HEK293 (cell line): ENCODE data around the gene DLGAP4.

Experiments
- CTCF ChIA-PET: fragments of 350-600 bp; formaldehyde crosslinking; extraction: SDS; loops from one replicate; lab custom pipeline; 2021; ENCODE audit warnings: antibody characterized with exemption; lab: Yijun Ruan, JAX
- POLR2A ChIA-PET: fragments of 300-600 bp; formaldehyde crosslinking; extraction: SDS; loops from one replicate; lab custom pipeline; 2020; ENCODE audit warnings: antibody characterized with exemption, inconsistent platforms; lab: Yijun Ruan, JAX
- H3K27ac ChIP-seq: fragments of 200-500 bp; sonication (Bioruptor generic); 2 replicates; pipeline ENCODE4 v1.5.1; 2014; ENCODE audit warnings: low read depth, low read length, control low read depth, inconsistent platforms; ENCODE audit errors: extremely low read depth
- H3K36me3 ChIP-seq, 2 experiments: fragments of 200-500 bp in 1 of 2; sonication (Bioruptor generic) in 1 of 2; 1 replicate in 1 of 2; 2 replicates in 1 of 2; pipeline ENCODE4 v1.5.1; 2014 to 2017; ENCODE audit warnings: inconsistent platforms in 2 of 2, low read length in 2 of 2; ENCODE audit not compliant: control insufficient read depth in 2 of 2, insufficient read depth in 1 of 2
- H3K4me1 ChIP-seq: fragments of 200-500 bp; sonication (Bioruptor generic); 2 replicates; pipeline ENCODE4 v1.5.1; 2014; ENCODE audit warnings: mild to moderate bottlenecking, low read length, inconsistent platforms; ENCODE audit not compliant: control insufficient read depth, insufficient read depth
- H3K4me3 ChIP-seq: 2 replicates; pipeline ENCODE4 v1.5.1; 2011; ENCODE audit warnings: low read depth, mild to moderate bottlenecking, control low read depth, low read length, moderate library complexity
- H3K9me3 ChIP-seq: fragments of 200-500 bp; sonication (Bioruptor generic); 2 replicates; pipeline ENCODE4 v1.5.1; 2014; ENCODE audit warnings: low read depth, low read length, inconsistent platforms; ENCODE audit not compliant: control insufficient read depth, insufficient read depth
- ATF2 ChIP-seq: fragments of 450-650 bp; formaldehyde crosslinking; IDR thresholded peaks from 2 replicates; pipeline ENCODE4 v1.5.1; 2016; ENCODE audit warnings: missing biosample characterization, missing genetic modification characterization, low read depth
- BCL11A ChIP-seq: fragments of 450-650 bp; formaldehyde crosslinking; IDR thresholded peaks from 2 replicates; pipeline ENCODE4 v1.5.1; 2016; ENCODE audit warnings: low read depth, missing biosample characterization, missing genetic modification characterization
- HOXC10 ChIP-seq: sonication (generic); formaldehyde crosslinking; IDR thresholded peaks from 2 replicates; pipeline ENCODE4 v1.8.1; 2023; ENCODE audit warnings: mild to moderate bottlenecking, missing genetic modification reagents
- KLF17 ChIP-seq: fragments of 450-650 bp; formaldehyde crosslinking; IDR thresholded peaks from 2 replicates; pipeline ENCODE4 v1.5.1; 2016; ENCODE audit warnings: missing biosample characterization, missing genetic modification characterization
- KLF8 ChIP-seq: fragments of 450-650 bp; formaldehyde crosslinking; IDR thresholded peaks from 2 replicates; pipeline ENCODE4 v1.5.1; 2016; ENCODE audit warnings: missing biosample characterization, missing genetic modification characterization
- TCF7L2 ChIP-seq: IDR thresholded peaks from 2 replicates; pipeline ENCODE4 v1.6.1; 2011; ENCODE audit warnings: low read depth, mild to moderate bottlenecking, inconsistent platforms, low read length, moderate library complexity, borderline replicate concordance
- YY2 ChIP-seq: fragments of 450-650 bp; formaldehyde crosslinking; IDR thresholded peaks from 2 replicates; pipeline ENCODE4 v1.5.1; 2016; ENCODE audit warnings: missing biosample characterization, missing genetic modification characterization
- ZBTB7A ChIP-seq: fragments of 450-650 bp; formaldehyde crosslinking; IDR thresholded peaks from 2 replicates; pipeline ENCODE4 v1.5.1; 2016; ENCODE audit warnings: low read depth, missing biosample characterization, missing genetic modification characterization
- ZNF121 ChIP-seq: fragments of 450-650 bp; formaldehyde crosslinking; IDR thresholded peaks from 2 replicates; pipeline ENCODE4 v1.5.1; 2016; ENCODE audit warnings: missing biosample characterization, missing genetic modification characterization
- ZNF146 ChIP-seq: fragments of 450-650 bp; formaldehyde crosslinking; IDR thresholded peaks from 2 replicates; pipeline ENCODE4 v1.5.1; 2016; ENCODE audit warnings: missing biosample characterization, missing genetic modification characterization
- ZNF274 ChIP-seq, 2 experiments: fragments of 200-500 bp in 1 of 2; fragments of 450-650 bp in 1 of 2; sonication (Bioruptor generic) in 1 of 2; formaldehyde crosslinking in 1 of 2; IDR thresholded peaks; 2 replicates each; pipeline versions ENCODE4 v1.5.1 to v1.6.1; 2014 to 2016; ENCODE audit warnings: borderline replicate concordance in 1 of 2, inconsistent platforms in 1 of 2, low read length in 1 of 2, missing biosample characterization in 1 of 2, missing genetic modification characterization in 1 of 2
- ZNF341 ChIP-seq: fragments of 450-650 bp; formaldehyde crosslinking; IDR thresholded peaks from 2 replicates; pipeline ENCODE4; 2016; ENCODE audit warnings: low read depth, missing biosample characterization, missing genetic modification characterization
- ZNF350 ChIP-seq: fragments of 450-650 bp; formaldehyde crosslinking; IDR thresholded peaks from 2 replicates; pipeline ENCODE4 v1.5.0; 2017; ENCODE audit warnings: missing biosample characterization, mild to moderate bottlenecking, missing genetic modification characterization
- ZNF366 ChIP-seq: fragments of 450-650 bp; formaldehyde crosslinking; conservative IDR thresholded peaks from 2 replicates; pipeline ENCODE4 v1.5.1; 2016; ENCODE audit warnings: missing biosample characterization, missing genetic modification characterization
- ZNF404 ChIP-seq: fragments of 450-650 bp; formaldehyde crosslinking; IDR thresholded peaks from 2 replicates; pipeline ENCODE4 v1.5.1; 2017; ENCODE audit warnings: missing biosample characterization, missing genetic modification characterization
- ZNF416 ChIP-seq: fragments of 450-650 bp; formaldehyde crosslinking; IDR thresholded peaks from 2 replicates; pipeline ENCODE4 v1.5.1; 2016; ENCODE audit warnings: missing biosample characterization, missing genetic modification characterization
- ZNF600 ChIP-seq: fragments of 450-650 bp; formaldehyde crosslinking; IDR thresholded peaks from 2 replicates; pipeline ENCODE4 v1.5.1; 2016; ENCODE audit warnings: missing biosample characterization, missing genetic modification characterization
- ZNF624 ChIP-seq: fragments of 450-650 bp; formaldehyde crosslinking; IDR thresholded peaks from 2 replicates; pipeline ENCODE4 v1.5.1; 2017; ENCODE audit warnings: missing biosample characterization, missing genetic modification characterization
- ZNF776 ChIP-seq: fragments of 450-650 bp; formaldehyde crosslinking; IDR thresholded peaks from 2 replicates; pipeline ENCODE4 v1.5.0; 2017; ENCODE audit warnings: missing biosample characterization, missing genetic modification characterization, borderline replicate concordance
- ZSCAN30 ChIP-seq: fragments of 450-650 bp; IDR thresholded peaks from 2 replicates; pipeline ENCODE4 v1.5.1; 2018; ENCODE audit warnings: missing biosample characterization, mild to moderate bottlenecking, missing genetic modification characterization, moderate library complexity
- TF ChIP-seq, protein P1 (sequence below): fragments of 450-650 bp; formaldehyde crosslinking; conservative IDR thresholded peaks from 2 replicates; pipeline ENCODE4 v1.5.1; 2016; ENCODE audit warnings: low read depth, missing biosample characterization, missing genetic modification characterization

Gene DLGAP4

DNA sequence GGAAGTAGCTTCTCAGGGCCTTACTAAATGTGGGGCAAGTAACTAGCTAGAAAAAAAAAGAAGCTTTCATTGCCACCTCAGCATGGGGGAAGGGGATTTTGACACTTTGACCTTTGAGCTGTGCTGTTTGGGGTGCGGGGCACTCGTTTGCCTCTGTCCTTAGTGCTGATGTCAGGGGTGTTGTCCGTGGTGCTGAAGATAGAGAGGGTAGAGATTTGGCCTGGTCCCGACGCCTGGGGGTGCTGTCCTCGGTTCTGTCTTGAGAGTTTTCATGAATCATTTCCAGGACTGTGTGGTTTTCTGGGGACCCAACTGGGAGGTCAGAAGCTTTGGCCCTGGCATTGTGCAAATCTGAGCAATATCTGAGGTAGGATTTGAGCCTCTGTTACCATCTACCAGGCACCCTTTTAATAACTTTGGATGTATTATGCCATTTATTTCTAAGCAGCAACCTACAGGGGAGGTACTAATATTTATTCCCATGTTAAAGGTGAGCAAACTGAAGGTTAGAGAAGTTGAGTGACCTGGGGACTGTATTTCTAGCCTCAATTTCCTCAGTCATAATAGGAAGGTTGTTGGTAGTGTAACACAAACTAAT, 78.0 kb downstream of the DLGAP4 start (continued):
- 0 out of 2 replicates have a peak, but pooled peaks have one; percentile 15 for TF ChIP-seq ATF2 (tag by site-specific recombination)
- TF ChIP-seq ZNF121 (tag by site-specific recombination): no peak
- TF ChIP-seq ZNF600 (tag by site-specific recombination): no peak
- TF ChIP-seq KLF17: no peak
- TF ChIP-seq TCF7L2: no peak
- no peak for TF ChIP-seq YY2 (tag by site-specific recombination)
- TF ChIP-seq ZBTB7A (tag by site-specific recombination): no peak
- peak; percentile 94 for TF ChIP-seq HOXC10 (CRISPR knock-in tag)
- peak; percentile 46; the same call in 1 of the 2 replicates for TF ChIP-seq BCL11A (tag by site-specific recombination)
- TF ChIP-seq, protein P1, sequence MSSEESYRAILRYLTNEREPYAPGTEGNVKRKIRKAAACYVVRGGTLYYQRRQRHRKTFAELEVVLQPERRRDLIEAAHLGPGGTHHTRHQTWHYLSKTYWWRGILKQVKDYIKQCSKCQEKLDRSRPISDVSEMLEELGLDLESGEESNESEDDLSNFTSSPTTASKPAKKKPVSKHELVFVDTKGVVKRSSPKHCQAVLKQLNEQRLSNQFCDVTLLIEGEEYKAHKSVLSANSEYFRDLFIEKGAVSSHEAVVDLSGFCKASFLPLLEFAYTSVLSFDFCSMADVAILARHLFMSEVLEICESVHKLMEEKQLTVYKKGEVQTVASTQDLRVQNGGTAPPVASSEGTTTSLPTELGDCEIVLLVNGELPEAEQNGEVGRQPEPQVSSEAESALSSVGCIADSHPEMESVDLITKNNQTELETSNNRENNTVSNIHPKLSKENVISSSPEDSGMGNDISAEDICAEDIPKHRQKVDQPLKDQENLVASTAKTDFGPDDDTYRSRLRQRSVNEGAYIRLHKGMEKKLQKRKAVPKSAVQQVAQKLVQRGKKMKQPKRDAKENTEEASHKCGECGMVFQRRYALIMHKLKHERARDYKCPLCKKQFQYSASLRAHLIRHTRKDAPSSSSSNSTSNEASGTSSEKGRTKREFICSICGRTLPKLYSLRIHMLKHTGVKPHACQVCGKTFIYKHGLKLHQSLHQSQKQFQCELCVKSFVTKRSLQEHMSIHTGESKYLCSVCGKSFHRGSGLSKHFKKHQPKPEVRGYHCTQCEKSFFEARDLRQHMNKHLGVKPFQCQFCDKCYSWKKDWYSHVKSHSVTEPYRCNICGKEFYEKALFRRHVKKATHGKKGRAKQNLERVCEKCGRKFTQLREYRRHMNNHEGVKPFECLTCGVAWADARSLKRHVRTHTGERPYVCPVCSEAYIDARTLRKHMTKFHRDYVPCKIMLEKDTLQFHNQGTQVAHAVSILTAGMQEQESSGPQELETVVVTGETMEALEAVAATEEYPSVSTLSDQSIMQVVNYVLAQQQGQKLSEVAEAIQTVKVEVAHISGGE (tag by site-specific recombination): no peak
- no peak for TF ChIP-seq ZNF624 (tag by site-specific recombination)

- Histone ChIP-seq H3K4me1 (no peaks in the 10 kb centered on the region), H3K36me3 (no peaks in the 10 kb centered on the region), H3K4me3 (no peak overlapping the region), H3K9me3 (no peaks in the 10 kb centered on the region), H3K27ac (no peak overlapping the region)
- no peak for TF ChIP-seq ZSCAN30 (tag by site-specific recombination)
- no peak for TF ChIP-seq ZNF274 (IDR thresholded peaks at IDR 0.05; ENCODE audit: low read length)
- no peak for TF ChIP-seq ZNF274 (tag by site-specific recombination; IDR thresholded peaks at IDR 0.05; ENCODE audit: borderline replicate concordance)
- TF ChIP-seq ZNF404: no peak
- no peak for TF ChIP-seq ZNF416 (tag by site-specific recombination)
- ChIA-PET CTCF (interaction anchor here (1.2 to 1.8 kb wide), 2 partner anchors 14 to 55 kb away, joined by 3 to 6 read pairs; no protein-coding TSS in a partner anchor), POLR2A (no interaction called here)
These were observed 79.4 kb downstream of the DLGAP4 start for GRCh38 chr20:36385503-36385902.

- no peaks in the 10 kb centered on the region for H3K9me3 ChIP-seq
- no peak overlapping the region for H3K27ac ChIP-seq
- ChIA-PET CTCF (interaction anchor here (1.2 to 1.8 kb wide), 2 partner anchors 13 to 54 kb away, joined by 3 to 6 read pairs; no protein-coding TSS in a partner anchor), POLR2A (no interaction called here)
- no peak for TF ChIP-seq ZNF341 (tag by site-specific recombination)
- TF ChIP-seq ZNF350: no peak
- TF ChIP-seq KLF8: no peak
- TF ChIP-seq ZNF366 (tag by site-specific recombination): peak; percentile 81
- TF ChIP-seq ZNF146 (tag by site-specific recombination): no peak
- TF ChIP-seq ZNF776: no peak
- H3K4me3 ChIP-seq: no peak overlapping the region
- no peaks in the 10 kb centered on the region for H3K36me3 ChIP-seq
- H3K4me1 ChIP-seq: no peaks in the 10 kb centered on the region
These were observed 80.1 kb downstream of the DLGAP4 start for GRCh38 chr20:36386236-36386635.
